DMS153 treated with DMSO at 0.1 percent for 48 hours (cell line): Measurements from ENCODE around the gene RAB3GAP1.
"Not testable (repeated sequence)": the region's sequence is repeated elsewhere in the genome, so short reads cannot be mapped to it uniquely, and the experiment has no call there.

Source experiments
- DNase-seq: peaks from one replicate; lab custom pipeline; 2025; ENCODE audit not compliant: unreplicated experiment; lab: John Stamatoyannopoulos, UW

RAB3GAP1 gene

GRCh38 chr2:135099802-135100483 is 47.9 kb downstream of the RAB3GAP1 start:
- no peak for DNase-seq

GRCh38 chr2:135103843-135104242 is 51.8 kb downstream of the RAB3GAP1 start:
- no peak for DNase-seq

GRCh38 chr2:135105513-135106316 is 53.6 kb downstream of the RAB3GAP1 start:
- not testable (repeated sequence) for DNase-seq

- DNase-seq, result no peak
Measured at GRCh38 chr2:135113322-135113721, 61.2 kb downstream of the RAB3GAP1 start.

GRCh38 chr2:135119582-135119981 is 67.5 kb downstream of the RAB3GAP1 start:
- no peak for DNase-seq

GRCh38 chr2:135121016-135121657 is 69.0 kb downstream of the RAB3GAP1 start:
- DNase-seq, result no peak

- DNase-seq, result not testable (repeated sequence)
Measured at GRCh38 chr2:135121658-135122039, 69.6 kb downstream of the RAB3GAP1 start.

- no peak for DNase-seq
Measured at GRCh38 chr2:135124924-135125886, 73.1 kb downstream of the RAB3GAP1 start.

GRCh38 chr2:135125940-135126339 is 73.8 kb downstream of the RAB3GAP1 start:
- no peak for DNase-seq

- DNase-seq, result no peak
Measured at GRCh38 chr2:135130751-135131150, 78.7 kb downstream of the RAB3GAP1 start.

- no peak for DNase-seq
Measured at GRCh38 chr2:135132314-135132713, 80.2 kb downstream of the RAB3GAP1 start.

GRCh38 chr2:135140606-135141005 is 88.5 kb downstream of the RAB3GAP1 start:
- no peak for DNase-seq

- DNase-seq, result no peak
Measured at GRCh38 chr2:135142323-135142722, 90.2 kb downstream of the RAB3GAP1 start.

GRCh38 chr2:135144343-135144742 is 92.3 kb downstream of the RAB3GAP1 start:
- DNase-seq, result no peak

GRCh38 chr2:135149251-135149650 is 97.2 kb downstream of the RAB3GAP1 start:
- DNase-seq, result no peak

- DNase-seq, result no peak
Measured at GRCh38 chr2:135150725-135151124, 98.6 kb downstream of the RAB3GAP1 start.

- no peak for DNase-seq
Measured at GRCh38 chr2:135151615-135152014, 99.5 kb downstream of the RAB3GAP1 start.

GRCh38 chr2:135152361-135152760 is 100.3 kb downstream of the RAB3GAP1 start:
- DNase-seq, result no peak

GRCh38 chr2:135154962-135155361 is 102.9 kb downstream of the RAB3GAP1 start:
- no peak for DNase-seq

- no peak for DNase-seq
Measured at GRCh38 chr2:135157856-135158255, 105.8 kb downstream of the RAB3GAP1 start.

- no peak for DNase-seq
Measured at GRCh38 chr2:135159191-135159590, 107.1 kb downstream of the RAB3GAP1 start.
